Sigmoid colon (tissue), 3 donors: Measurements from ENCODE around the gene CACNA1A.

Experiments used
- CTCF ChIP-seq, 4 experiments: fragments of 450-650 bp in 3 of 4; fragments of 200-600 bp in 1 of 4; IDR thresholded peaks; one replicate each; pipeline ENCODE4 v1.5.1; 2016 to 2019; ENCODE audit warnings: antibody characterized with exemption in 4 of 4, mild to moderate bottlenecking in 3 of 4, moderate library complexity in 2 of 4
- POLR2A ChIP-seq, 2 donors: fragments of 450-650 bp; IDR thresholded peaks; one replicate each; pipeline ENCODE4 v1.6.1; 2016; ENCODE audit warnings: antibody characterized with exemption in 2 of 2, mild to moderate bottlenecking in 2 of 2, moderate library complexity in 2 of 2

- no peak for TF ChIP-seq CTCF (IDR thresholded peaks at IDR 0.05)
- no peak for TF ChIP-seq POLR2A (IDR thresholded peaks at IDR 0.05)
Observed at GRCh38 chr19:13313875-13314274, 192.4 kb downstream of the CACNA1A start.
